Stimulated activated naive CD8-positive, alpha-beta T cell treated with anti-CD3 and anti-CD28 coated beads, Interleukin-15, Interleukin-2, amounts not matched to agents 100 U/mL and 50 U/mL, for 24 hours (primary cell): ENCODE data around the gene TYRO3.
"Not testable (repeated sequence)": the region's sequence is repeated elsewhere in the genome, so short reads cannot be mapped to it uniquely, and the experiment has no call there.

Experiments used
- ATAC-seq: fragments of 150-1000 bp; cut with Tn5 transposase; one replicate; pipeline ENCODE4 v1.10.0; 2021
- DNase-seq: peaks from one replicate; pipeline ENCODE4 v3.0.0; 2021

TYRO3 gene

GRCh38 chr15:41574158-41574557 lies 15.1 kb downstream of the TYRO3 start:
- ATAC-seq = no peak

GRCh38 chr15:41575282-41575681 lies 16.3 kb downstream of the TYRO3 start:
- ATAC-seq = no peak
- DNase-seq = no peak

More at GRCh38 chr15:41574158-41574557, 15.1 kb downstream of the TYRO3 start:
- no peak for DNase-seq

GRCh38 chr15:41577863-41578735 lies 19.1 kb downstream of the TYRO3 start:
- ATAC-seq (peak; percentile 28), DNase-seq (no peak)

GRCh38 chr15:41578736-41579383 lies 19.8 kb downstream of the TYRO3 start:
- DNase-seq (no peak), ATAC-seq (no peak)

GRCh38 chr15:41581110-41581509 lies 22.1 kb downstream of the TYRO3 start:
- DNase-seq = no peak
- no peak for ATAC-seq

GRCh38 chr15:41583795-41584194 lies 24.8 kb downstream of the TYRO3 start:
- DNase-seq (no peak), ATAC-seq (no peak)

GRCh38 chr15:41584636-41585126 lies 25.7 kb downstream of the TYRO3 start:
- ATAC-seq (no peak), DNase-seq (no peak)

- DNase-seq (peak; percentile 46), ATAC-seq (peak; percentile 79)
These were observed 26.4 kb downstream of the TYRO3 start for GRCh38 chr15:41585127-41586047.

- not testable (repeated sequence) for ATAC-seq, DNase-seq
These were observed 27.7 kb downstream of the TYRO3 start for GRCh38 chr15:41586531-41587282.

- DNase-seq, ATAC-seq: not testable (repeated sequence)
These were observed 30.0 kb downstream of the TYRO3 start for GRCh38 chr15:41589018-41589417.

- not testable (repeated sequence) for DNase-seq, ATAC-seq
These were observed 30.6 kb downstream of the TYRO3 start for GRCh38 chr15:41589571-41589970.

GRCh38 chr15:41591217-41591616 lies 32.2 kb downstream of the TYRO3 start:
- ATAC-seq, DNase-seq: not testable (repeated sequence)

- not testable (repeated sequence) for DNase-seq
These were observed 33.7 kb downstream of the TYRO3 start for GRCh38 chr15:41592718-41593117.

GRCh38 chr15:41594801-41595746 lies 36.1 kb downstream of the TYRO3 start:
- DNase-seq = no peak
- no peak for ATAC-seq

More at GRCh38 chr15:41592718-41593117, 33.7 kb downstream of the TYRO3 start:
- not testable (repeated sequence) for ATAC-seq

GRCh38 chr15:41596972-41597371 lies 38.0 kb downstream of the TYRO3 start:
- no peak for DNase-seq
- no peak for ATAC-seq

GRCh38 chr15:41597787-41598186 lies 38.8 kb downstream of the TYRO3 start:
- DNase-seq (no peak), ATAC-seq (no peak)

- ATAC-seq (no peak), DNase-seq (no peak)
These were observed 40.0 kb downstream of the TYRO3 start for GRCh38 chr15:41599061-41599460.

- DNase-seq (no peak), ATAC-seq (no peak)
These were observed 44.5 kb downstream of the TYRO3 start for GRCh38 chr15:41603411-41603935.
